PC-3 (cell line): Measurements from ENCODE around the gene PPP1R7.

Experiments used
- EZH2 ChIP-seq: fragments of 300-600 bp; sonication (generic); IDR thresholded peaks from one replicate; pipeline ENCODE4 v1.6.1; 2017; ENCODE audit warnings: antibody characterized with exemption, mild to moderate bottlenecking, low read length; ENCODE audit not compliant: unreplicated experiment
- TF ChIP-seq, protein P1 (sequence below): fragments of 300-600 bp; sonication (generic); conservative IDR thresholded peaks from 2 replicates; pipeline ENCODE4 v1.5.1; 2017; ENCODE audit warnings: antibody characterized with exemption, low read depth, mild to moderate bottlenecking, low read length

DNA sequence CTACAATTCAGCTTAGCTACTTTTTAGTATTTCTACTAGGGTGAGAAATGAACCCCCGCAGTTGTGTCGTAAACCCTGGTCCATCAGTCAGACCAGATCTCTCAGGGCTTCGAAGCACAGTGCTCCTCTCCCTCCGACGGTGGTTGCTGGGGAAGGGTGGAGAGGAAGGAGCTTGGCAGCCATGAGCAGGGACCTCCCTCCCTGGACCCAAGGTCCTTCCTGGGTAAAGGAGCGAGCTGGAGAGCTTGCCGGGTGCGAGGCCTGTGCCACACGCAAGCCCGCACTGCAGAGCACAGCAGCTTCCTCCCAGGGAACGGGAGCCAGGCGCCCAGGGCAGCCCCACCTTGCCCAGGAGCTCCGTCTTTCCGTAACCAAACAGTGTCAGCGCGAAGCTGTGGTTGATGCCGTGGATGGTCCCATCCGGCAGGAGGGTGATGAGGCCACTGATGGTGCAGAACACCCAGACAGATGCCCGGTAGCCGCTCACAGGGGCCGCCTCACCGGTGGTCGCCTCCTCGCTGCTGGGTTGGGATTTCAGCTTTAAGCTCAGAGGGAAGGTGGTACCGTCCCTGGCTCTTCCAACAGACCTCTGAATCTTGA is 13.5 kb upstream of the PPP1R7 start:
- no peak for TF ChIP-seq EZH2
- TF ChIP-seq, protein P1, sequence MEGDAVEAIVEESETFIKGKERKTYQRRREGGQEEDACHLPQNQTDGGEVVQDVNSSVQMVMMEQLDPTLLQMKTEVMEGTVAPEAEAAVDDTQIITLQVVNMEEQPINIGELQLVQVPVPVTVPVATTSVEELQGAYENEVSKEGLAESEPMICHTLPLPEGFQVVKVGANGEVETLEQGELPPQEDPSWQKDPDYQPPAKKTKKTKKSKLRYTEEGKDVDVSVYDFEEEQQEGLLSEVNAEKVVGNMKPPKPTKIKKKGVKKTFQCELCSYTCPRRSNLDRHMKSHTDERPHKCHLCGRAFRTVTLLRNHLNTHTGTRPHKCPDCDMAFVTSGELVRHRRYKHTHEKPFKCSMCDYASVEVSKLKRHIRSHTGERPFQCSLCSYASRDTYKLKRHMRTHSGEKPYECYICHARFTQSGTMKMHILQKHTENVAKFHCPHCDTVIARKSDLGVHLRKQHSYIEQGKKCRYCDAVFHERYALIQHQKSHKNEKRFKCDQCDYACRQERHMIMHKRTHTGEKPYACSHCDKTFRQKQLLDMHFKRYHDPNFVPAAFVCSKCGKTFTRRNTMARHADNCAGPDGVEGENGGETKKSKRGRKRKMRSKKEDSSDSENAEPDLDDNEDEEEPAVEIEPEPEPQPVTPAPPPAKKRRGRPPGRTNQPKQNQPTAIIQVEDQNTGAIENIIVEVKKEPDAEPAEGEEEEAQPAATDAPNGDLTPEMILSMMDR, result no peak
